GM12878 (cell line): ENCODE results near the gene PRUNE2. TPM values are rescaled to one million over a fixed set of nuclear protein-coding genes. Genes with fewer than 3 reads are reported as not detected.

Source experiments
- ATAC-seq: fragments of 200-7000 bp; cut with Tn5 transposase; 3 replicates; pipeline ENCODE4 v1.9.1; 2020; ENCODE audit warnings: mild to moderate bottlenecking, moderate library complexity
- BruUV-seq: library from RNA; stranded (reverse); fragments of 400-500 nt; replicated peaks from 2 replicates; lab custom pipeline; 2021; lab: Mats Ljungman, UMichigan
- CTCF ChIA-PET: fragments of 300-600 bp; sonication (Branson Sonifier 250); formaldehyde crosslinking; extraction: SDS; loops from one replicate; lab custom pipeline; 2021; ENCODE audit warnings: inconsistent platforms; lab: Yijun Ruan, JAX
- POLR2A ChIA-PET: fragments of 350-600 bp; formaldehyde crosslinking; extraction: SDS; loops from one replicate; lab custom pipeline; 2021; ENCODE audit warnings: inconsistent platforms; lab: Charles Lee
- RAD21 ChIA-PET: fragments of 300-600 bp; sonication (Branson Sonifier 250); formaldehyde crosslinking; loops from one replicate; lab custom pipeline; 2023; ENCODE audit warnings: antibody characterized with exemption; ENCODE audit not compliant: unreplicated experiment; lab: Charles Lee
- SMC1A ChIA-PET: fragments of 300-600 bp; sonication (Branson Sonifier 250); formaldehyde crosslinking; loops from one replicate; lab custom pipeline; 2023; ENCODE audit not compliant: unreplicated experiment, uncharacterized antibody; lab: Charles Lee
- DNase-seq: peaks from one replicate; pipeline ENCODE4 v3.0.0-alpha.2; 2011; ENCODE audit warnings: low read depth, low spot score
- FAIRE-seq: peaks from 3 replicates; lab custom pipeline; 2011; peaks lifted over from hg19 to GRCh38; lab: Jason Lieb, UNC
- H2AFZ ChIP-seq: 2 replicates; pipeline ENCODE4 v1.6.0; 2011; ENCODE audit warnings: low read depth, low read length, control low read depth; ENCODE audit not compliant: control insufficient read depth
- H3K27ac ChIP-seq: 2 replicates; pipeline ENCODE4 v1.5.1; 2011; ENCODE audit warnings: control low read depth; ENCODE audit not compliant: control insufficient read depth, insufficient read depth
- H3K27me3 ChIP-seq, 2 experiments: replicated peaks in 1 of 2; 2 replicates each; pipeline versions ENCODE4 v1.6.0 to v1.6.1; 2011; ENCODE audit warnings: low read length in 1 of 2; ENCODE audit not compliant: control insufficient read depth in 2 of 2, insufficient read depth in 2 of 2
- H3K36me3 ChIP-seq, 2 experiments: 2 replicates each; pipeline ENCODE4 v1.5.1; 2011; ENCODE audit warnings: low read length in 1 of 2; ENCODE audit not compliant: control insufficient read depth in 2 of 2, insufficient read depth in 2 of 2
- H3K4me1 ChIP-seq: 2 replicates; pipeline ENCODE4 v1.6.1; 2011; ENCODE audit warnings: mild to moderate bottlenecking, low read length, moderate library complexity, mixed read lengths; ENCODE audit not compliant: control insufficient read depth, insufficient read depth
- H3K4me2 ChIP-seq: 2 replicates; pipeline ENCODE4 v1.6.0; 2011; ENCODE audit warnings: control low read depth; ENCODE audit not compliant: control insufficient read depth, insufficient read depth
- H3K4me3 ChIP-seq: fragments of 200-600 bp; sonication (generic); 2 replicates; pipeline ENCODE4 v1.5.1; 2016
- H3K79me2 ChIP-seq: 2 replicates; pipeline ENCODE4 v1.6.0; 2011; ENCODE audit warnings: low read length; ENCODE audit not compliant: control insufficient read depth, insufficient read depth
- H3K9ac ChIP-seq: 2 replicates; pipeline ENCODE4 v1.8.0; 2011; ENCODE audit warnings: low read length, control low read depth, mixed read lengths; ENCODE audit not compliant: control insufficient read depth, insufficient read depth
- H3K9me3 ChIP-seq: replicated peaks from 3 replicates; pipeline ENCODE4 v1.5.1; 2011; ENCODE audit warnings: mild to moderate bottlenecking, low read length; ENCODE audit not compliant: control insufficient read depth, insufficient read depth
- H4K20me1 ChIP-seq: 2 replicates; pipeline ENCODE4 v1.6.0; 2011; ENCODE audit not compliant: control insufficient read depth, insufficient read depth
- CBX3 ChIP-seq: fragments of 200-600 bp; sonication (generic); IDR thresholded peaks from 2 replicates; pipeline ENCODE4 v1.6.1; 2016; ENCODE audit warnings: low read depth, borderline replicate concordance
- CHD1 ChIP-seq: IDR thresholded peaks from 2 replicates; pipeline ENCODE4 v1.6.1; 2012; ENCODE audit warnings: low read depth, low read length, improper control_type of control experiment
- CTCF ChIP-seq, 3 experiments: IDR thresholded peaks in 2 of 3; conservative IDR thresholded peaks in 1 of 3; 2 replicates each; pipeline ENCODE4 v1.5.1; 2011; ENCODE audit warnings: low read depth in 3 of 3, low read length in 3 of 3, mild to moderate bottlenecking in 3 of 3, control low read depth in 2 of 3, moderate library complexity in 2 of 3, inconsistent platforms in 1 of 3, mixed read lengths in 1 of 3; ENCODE audit not compliant: control insufficient read depth in 2 of 3, insufficient read depth in 1 of 3; ENCODE audit errors: extremely low read depth in 1 of 3
- E4F1 ChIP-seq: fragments of 450-650 bp; IDR thresholded peaks from 2 replicates; pipeline ENCODE4 v1.6.1; 2018; ENCODE audit warnings: borderline replicate concordance, mild to moderate bottlenecking; ENCODE audit not compliant: partially characterized antibody
- HCFC1 ChIP-seq: fragments of 150-350 bp; IDR thresholded peaks from 2 replicates; pipeline ENCODE4 v1.6.1; 2014; ENCODE audit warnings: low read length
- RAD21 ChIP-seq: IDR thresholded peaks from 2 replicates; pipeline ENCODE4 v1.6.1; 2011; ENCODE audit warnings: mild to moderate bottlenecking, low read depth, low read length, moderate library complexity; ENCODE audit not compliant: insufficient read depth
- ZBTB33 ChIP-seq: fragments of 450-650 bp; IDR thresholded peaks from 2 replicates; pipeline ENCODE4 v1.6.1; 2017; ENCODE audit warnings: mild to moderate bottlenecking
- WGBS: methylation state at CpG from one replicate; pipeline ENCODE4 v1.1.6; 2016; ENCODE audit warnings: low lambda C conversion rate; ENCODE audit not compliant: insufficient replicate concordance, insufficient coverage; ENCODE audit errors: missing lambda C conversion rate; 5-methylcytosine and 5-hydroxymethylcytosine counted together
- in situ Hi-C: fragments of 300-500 bp; cut with MboI; formaldehyde crosslinking; loops from 9 replicates; pipeline ENCODE4 v1.14.3; 2018; ENCODE audit warnings: mixed read lengths
- intact Hi-C: fragments of 100-400 bp; cut with micrococcal nuclease; formaldehyde crosslinking; loops from one replicate; pipeline ENCODE4 v1.14.2; 2022; ENCODE audit not compliant: unreplicated experiment
- polyA plus RNA-seq, 11 experiments: library from polyadenylated mRNA; depleted of rRNA in 4 of 11; unstranded in 6 of 11; stranded (reverse) in 5 of 11; fragments of >200 nt; fragmentation: Nextera tagmentation in 4 of 11; fragmentation: Illumina TruSeq in 1 of 11; extraction: Ambion mirVana in 4 of 11; extraction: Trizol in 1 of 11; gene quantifications; 1 replicate in 1 of 11; 2 replicates in 10 of 11; pipeline versions ENCODE4 v1.2.1 to v1.2.3, GENCODE V29; 2011 to 2016; ENCODE audit warnings: inconsistent platforms in 2 of 11, missing spikeins in 2 of 11, low read depth in 1 of 11
- total RNA-seq, 4 experiments: library from RNA; depleted of rRNA in 3 of 4; stranded (reverse); fragments of >200 nt in 3 of 4; fragmentation: Illumina TruSeq in 1 of 4; extraction: Trizol in 1 of 4; gene quantifications; 2 replicates each; pipeline versions ENCODE4 v1.2.1 to v1.2.3, GENCODE V29; 2013 to 2021

The PRUNE2 gene
- total and polyA plus RNA-seq, 10 of the 15 experiments (the other 5 are each of a cell fraction or from before 2014, with no cell fraction given), result 0.07 to 0.63 (median 0.25) TPM

- TF ChIP-seq ZBTB33, result no peak
These were observed 10.7 kb downstream of the PRUNE2 start (continued) for GRCh38 chr9:76895186-76895585.

- CTCF ChIA-PET, result no interaction called here
- no peak for FAIRE-seq
- BruUV-seq, result no TSS peak
- H3K9ac ChIP-seq, result no peak overlapping the region
- peaks cover 0 to 7% of the 10 kb centered on the region in 2 experiments; a peak in 3 of 4 replicates for H3K27me3 ChIP-seq
- no peaks in the 10 kb centered on the region for H3K79me2 ChIP-seq
- H3K27ac ChIP-seq, result no peak overlapping the region
- H3K4me3 ChIP-seq, result no peak overlapping the region
- no peaks in the 10 kb centered on the region for H3K36me3 ChIP-seq
- H3K4me1 ChIP-seq, result 0 out of 2 replicates have a peak, but pooled peaks cover 2% of the 10 kb centered on the region
- POLR2A ChIA-PET, result no interaction called here
- no peak for DNase-seq
- no peak for ATAC-seq
- H3K9me3 ChIP-seq, result no peaks in the 10 kb centered on the region
- no peaks in the 10 kb centered on the region for H4K20me1 ChIP-seq
- SMC1A ChIA-PET, result no interaction called here
- no peak overlapping the region for H3K4me2 ChIP-seq
- H2AFZ ChIP-seq, result no peak overlapping the region
- intact Hi-C loops, result no loop called here
- in situ Hi-C loops, result no loop called here
- 40% methylated on average over 5 of the region's 5 CpGs for WGBS
- RAD21 ChIA-PET, result interaction anchor here (0.6 kb wide), 1 partner anchor 30 kb away, joined by 3 read pairs; no protein-coding TSS in a partner anchor
- no peak for TF ChIP-seq RAD21
- TF ChIP-seq HCFC1, result no peak
- TF ChIP-seq CTCF (IDR thresholded peaks at IDR 0.05 in 2 of 3, conservative IDR thresholded peaks at IDR 0.05 in 1 of 3; ENCODE audit: control insufficient read depth in 2 of 3, extremely low read depth in 1 of 3, insufficient read depth in 1 of 3, low read depth in 3 of 3, low read length in 3 of 3), result 0 out of 6 replicates have a peak, but pooled peaks of 1 of the 3 experiments have one; percentile 2
- no peak for TF ChIP-seq CHD1
- no peak for TF ChIP-seq E4F1
- TF ChIP-seq CBX3, result no peak
- TF ChIP-seq, all 136 proteins: peak for 1
These were observed 11.7 kb downstream of the PRUNE2 start for GRCh38 chr9:76894198-76894597.
